Panc1 (cell line): Measurements from ENCODE around the gene LTA4H. TPM values are rescaled to one million over a fixed set of nuclear protein-coding genes. Genes with fewer than 3 reads are reported as not detected.

Experiments used
- ATAC-seq: fragments of 200-7000 bp; cut with Tn5 transposase; 2 replicates; pipeline ENCODE4 v1.9.1; 2020; ENCODE audit warnings: mild to moderate bottlenecking, moderate library complexity
- BruUV-seq: library from RNA; stranded (reverse); fragments of 400-500 nt; replicated peaks from 2 replicates; lab custom pipeline; 2021; lab: Mats Ljungman, UMichigan
- CTCF ChIA-PET: fragments of 300-600 bp; sonication (Branson Sonifier 250); formaldehyde crosslinking; loops from one replicate; lab custom pipeline; 2022; ENCODE audit warnings: antibody characterized with exemption; lab: Charles Lee
- POLR2A ChIA-PET: fragments of 300-600 bp; sonication (Branson Sonifier 250); formaldehyde crosslinking; loops from one replicate; lab custom pipeline; 2022; ENCODE audit warnings: antibody characterized with exemption; lab: Charles Lee
- DNase-seq: peaks from one replicate; pipeline ENCODE4 v3.0.0-alpha.2; 2010; ENCODE audit warnings: low read depth, low spot score
- H3K27ac ChIP-seq: 2 replicates; pipeline ENCODE4 v1.5.1; 2011; ENCODE audit warnings: mild to moderate bottlenecking, low read length, inconsistent platforms
- H3K27me3 ChIP-seq: fragments of 200-500 bp; sonication (Bioruptor generic); 2 replicates; pipeline ENCODE4 v1.6.0; 2014; ENCODE audit warnings: low read length, inconsistent platforms; ENCODE audit not compliant: control insufficient read depth, insufficient read depth
- H3K36me3 ChIP-seq: fragments of 200-500 bp; sonication (Bioruptor generic); 2 replicates; pipeline ENCODE4 v1.5.1; 2014; ENCODE audit warnings: inconsistent platforms, mild to moderate bottlenecking, low read length, moderate library complexity; ENCODE audit not compliant: control insufficient read depth, insufficient read depth
- H3K4me1 ChIP-seq: 2 replicates; pipeline ENCODE4 v1.5.1; 2011; ENCODE audit warnings: inconsistent platforms, mild to moderate bottlenecking, low read length, moderate library complexity; ENCODE audit not compliant: control insufficient read depth, insufficient read depth
- H3K4me3 ChIP-seq, 2 experiments: 2 replicates each; pipeline ENCODE4 v1.5.1; 2011 to 2012; ENCODE audit warnings: low read depth in 2 of 2, low read length in 2 of 2, mild to moderate bottlenecking in 2 of 2, inconsistent platforms in 1 of 2, moderate library complexity in 1 of 2
- H3K9me3 ChIP-seq: fragments of 200-500 bp; sonication (Bioruptor generic); 2 replicates; pipeline ENCODE4 v1.5.1; 2014; ENCODE audit warnings: low read depth, mild to moderate bottlenecking, inconsistent platforms, low read length, moderate library complexity; ENCODE audit not compliant: control insufficient read depth, insufficient read depth
- CTCF ChIP-seq: fragments of 450-650 bp; IDR thresholded peaks from 2 replicates; pipeline ENCODE4 v1.5.1; 2017; ENCODE audit warnings: mild to moderate bottlenecking
- POLR2AphosphoS5 ChIP-seq: IDR thresholded peaks from 2 replicates; pipeline ENCODE4 v1.6.1; 2012; ENCODE audit warnings: mild to moderate bottlenecking, low read depth, low read length, moderate library complexity
- REST ChIP-seq, 2 experiments: IDR thresholded peaks; 2 replicates each; pipeline ENCODE4 v1.6.1; 2011 to 2012; ENCODE audit warnings: low read depth in 2 of 2, control low read depth in 1 of 2, low read length in 1 of 2, mild to moderate bottlenecking in 1 of 2, moderate library complexity in 1 of 2; ENCODE audit not compliant: insufficient read depth in 1 of 2
- SIN3A ChIP-seq: IDR thresholded peaks from 2 replicates; pipeline ENCODE4 v1.6.1; 2012; ENCODE audit warnings: low read depth, mild to moderate bottlenecking, low read length, moderate library complexity, borderline replicate concordance; ENCODE audit not compliant: insufficient read depth
- TCF7L2 ChIP-seq: IDR thresholded peaks from 2 replicates; pipeline ENCODE4 v1.6.1; 2011; ENCODE audit warnings: mild to moderate bottlenecking, low read depth, low read length, inconsistent platforms
- in situ Hi-C: cut with HindIII; loops from 2 replicates; pipeline ENCODE4 v1.10.0; 2016; ENCODE audit warnings: low sequenced_read_pairs, low pct_unique_long_range_greater_than_20kb
- intact Hi-C: fragments of 100-400 bp; cut with micrococcal nuclease; formaldehyde crosslinking; loops from one replicate; pipeline ENCODE4 v1.10.0; 2022; ENCODE audit not compliant: unreplicated experiment
- total RNA-seq: library from RNA; stranded (reverse); gene quantifications from one replicate; pipeline ENCODE4 v1.2.1, GENCODE V29; 2021; ENCODE audit not compliant: unreplicated experiment

The LTA4H gene
- total RNA-seq, 1 experiment from 2014 or later: 59.6 TPM

GRCh38 chr12:96078231-96079135 is 43.1 kb upstream of the LTA4H start:
- Histone ChIP-seq H3K27me3 (no peaks in the 10 kb centered on the region), H3K4me1 (no peaks in the 10 kb centered on the region), H3K4me3 (no peak overlapping the region), H3K27ac (no peak overlapping the region), H3K9me3 (no peaks in the 10 kb centered on the region), H3K36me3 (no peaks in the 10 kb centered on the region)
- intact Hi-C loops: no loop called here
- no TSS peak for BruUV-seq
- POLR2A ChIA-PET: no interaction called here
- in situ Hi-C loops: no loop called here
- TF ChIP-seq TCF7L2: no peak
- no peak for TF ChIP-seq CTCF
- TF ChIP-seq SIN3A: no peak
- TF ChIP-seq REST (IDR thresholded peaks at IDR 0.05; ENCODE audit: insufficient read depth in 1 of 2, low read depth in 2 of 2, low read length in 1 of 2): no peak
- TF ChIP-seq POLR2AphosphoS5: no peak
- ATAC-seq (no peak), DNase-seq (no peak)
- CTCF ChIA-PET: no interaction called here

GRCh38 chr12:96077081-96077480 is 41.7 kb upstream of the LTA4H start:
- POLR2A ChIA-PET: no interaction called here
- no TSS peak for BruUV-seq
- ATAC-seq: no peak

More at GRCh38 chr12:96077081-96077480, 41.7 kb upstream of the LTA4H start:
- DNase-seq: no peak
- TF ChIP-seq CTCF (no peak), REST (IDR thresholded peaks at IDR 0.05; ENCODE audit: insufficient read depth in 1 of 2, low read depth in 2 of 2, low read length in 1 of 2) (no peak), TCF7L2 (no peak), POLR2AphosphoS5 (no peak), SIN3A (no peak)
- Histone ChIP-seq H3K27ac (no peak overlapping the region), H3K36me3 (no peaks in the 10 kb centered on the region), H3K4me3 (no peak overlapping the region), H3K9me3 (no peaks in the 10 kb centered on the region), H3K4me1 (no peaks in the 10 kb centered on the region), H3K27me3 (no peaks in the 10 kb centered on the region)
- in situ Hi-C loops (no loop called here), intact Hi-C loops (no loop called here)
- CTCF ChIA-PET: no interaction called here
